AG09319 (cell line): ENCODE measurements around the gene KRI1.

ENCODE experiments used
- DNase-seq: peaks from one replicate; pipeline ENCODE4 v3.0.0-alpha.2; 2010; ENCODE audit warnings: low read depth; ENCODE audit errors: extremely low read depth
- TF ChIP-seq, protein P1 (sequence below): IDR thresholded peaks from 2 replicates; pipeline ENCODE4 v1.5.1; 2011; ENCODE audit warnings: low read depth, mild to moderate bottlenecking, inconsistent platforms, low read length, moderate library complexity

The KRI1 gene

DNA sequence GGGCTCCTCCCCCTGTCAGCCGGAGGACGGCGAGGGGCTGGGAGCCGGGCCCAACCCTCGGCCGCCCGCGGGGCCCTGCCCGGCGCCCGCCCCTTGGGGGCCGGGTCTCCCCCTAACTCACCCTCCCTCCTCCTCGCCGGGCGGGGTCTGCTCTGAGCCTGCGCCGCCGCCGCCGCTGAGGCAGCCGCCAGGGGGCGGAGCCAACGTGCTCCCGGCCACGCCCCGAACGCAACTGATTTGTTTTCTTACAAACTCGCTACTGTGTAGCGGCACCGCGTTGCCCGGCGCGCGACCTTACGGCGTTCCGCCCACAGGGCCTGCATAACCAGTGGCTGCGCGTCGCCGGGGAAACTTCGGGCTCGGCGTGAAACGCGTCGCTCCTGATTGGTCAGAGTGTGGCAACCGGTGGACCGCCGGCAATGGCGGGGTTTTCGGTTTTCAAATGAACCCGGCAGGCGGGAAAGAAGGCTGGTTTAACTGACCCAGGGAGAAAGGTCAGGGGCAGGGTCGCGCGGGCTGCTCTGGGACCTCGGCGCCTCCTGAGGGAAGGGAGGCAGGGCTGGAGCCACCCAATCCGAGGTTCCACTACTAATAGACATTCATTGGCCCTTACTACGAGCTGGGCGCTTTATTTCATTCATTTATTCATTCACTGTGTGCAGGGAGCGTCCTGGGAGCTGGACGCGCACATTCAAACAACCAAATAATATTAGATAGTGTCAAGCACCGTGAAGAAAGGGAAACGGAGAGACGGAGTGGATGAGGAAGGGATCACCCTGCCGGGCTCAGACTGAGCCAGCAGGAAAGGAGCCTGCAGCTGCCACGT is 3.2 kb upstream of the KRI1 start, which contains the start of gene CDKN2D:
TSS of gene CDKN2D (minus strand) at position 154 of the 826 bp plus-strand sequence. CDS start 326 bp downstream, outside the sequence.
- TF ChIP-seq, protein P1, sequence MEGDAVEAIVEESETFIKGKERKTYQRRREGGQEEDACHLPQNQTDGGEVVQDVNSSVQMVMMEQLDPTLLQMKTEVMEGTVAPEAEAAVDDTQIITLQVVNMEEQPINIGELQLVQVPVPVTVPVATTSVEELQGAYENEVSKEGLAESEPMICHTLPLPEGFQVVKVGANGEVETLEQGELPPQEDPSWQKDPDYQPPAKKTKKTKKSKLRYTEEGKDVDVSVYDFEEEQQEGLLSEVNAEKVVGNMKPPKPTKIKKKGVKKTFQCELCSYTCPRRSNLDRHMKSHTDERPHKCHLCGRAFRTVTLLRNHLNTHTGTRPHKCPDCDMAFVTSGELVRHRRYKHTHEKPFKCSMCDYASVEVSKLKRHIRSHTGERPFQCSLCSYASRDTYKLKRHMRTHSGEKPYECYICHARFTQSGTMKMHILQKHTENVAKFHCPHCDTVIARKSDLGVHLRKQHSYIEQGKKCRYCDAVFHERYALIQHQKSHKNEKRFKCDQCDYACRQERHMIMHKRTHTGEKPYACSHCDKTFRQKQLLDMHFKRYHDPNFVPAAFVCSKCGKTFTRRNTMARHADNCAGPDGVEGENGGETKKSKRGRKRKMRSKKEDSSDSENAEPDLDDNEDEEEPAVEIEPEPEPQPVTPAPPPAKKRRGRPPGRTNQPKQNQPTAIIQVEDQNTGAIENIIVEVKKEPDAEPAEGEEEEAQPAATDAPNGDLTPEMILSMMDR: no peak

DNA sequence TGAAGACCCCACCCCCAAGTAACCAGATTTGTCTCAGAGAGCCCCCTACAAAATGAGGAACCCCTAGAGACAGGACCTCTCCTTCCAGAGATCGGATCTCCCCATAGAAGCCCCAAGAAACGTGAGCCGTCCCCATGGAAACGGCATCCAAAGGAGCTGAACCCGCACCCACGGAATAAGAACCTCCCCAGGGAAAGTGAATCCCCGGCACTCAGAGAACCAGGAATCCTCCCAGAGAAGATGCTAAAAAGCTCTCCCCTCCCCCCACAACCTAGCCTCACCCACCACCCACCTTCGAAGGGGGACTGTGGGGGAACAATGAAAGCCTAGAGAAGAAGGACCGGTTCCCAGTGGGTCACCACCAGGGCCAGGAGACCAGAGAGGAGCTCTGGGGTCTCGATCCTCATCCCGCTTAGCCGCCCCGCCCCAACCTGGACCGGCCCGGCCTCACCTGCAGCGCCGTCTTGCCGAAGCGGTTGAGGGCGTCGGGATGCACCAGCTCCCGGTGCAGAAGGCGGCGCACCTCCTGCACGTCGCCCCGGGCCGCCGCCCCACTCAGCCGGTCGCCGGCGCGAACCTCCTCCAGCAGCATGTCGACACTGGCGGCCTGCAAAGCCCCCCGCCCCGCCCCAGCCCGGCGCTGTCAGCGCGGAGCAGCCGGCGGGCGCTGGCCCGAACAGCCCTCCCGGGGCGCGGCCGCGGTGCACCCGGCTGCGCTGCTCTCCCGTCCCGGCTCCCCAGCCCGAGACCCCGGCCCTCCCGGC is 2.4 kb upstream of the KRI1 start:
- TF ChIP-seq, protein P1: no peak
- DNase-seq: no peak

More for the DNA sequence above, 3.2 kb upstream of the KRI1 start, which contains the start of gene CDKN2D:
- DNase-seq: peak; percentile 99

DNA sequence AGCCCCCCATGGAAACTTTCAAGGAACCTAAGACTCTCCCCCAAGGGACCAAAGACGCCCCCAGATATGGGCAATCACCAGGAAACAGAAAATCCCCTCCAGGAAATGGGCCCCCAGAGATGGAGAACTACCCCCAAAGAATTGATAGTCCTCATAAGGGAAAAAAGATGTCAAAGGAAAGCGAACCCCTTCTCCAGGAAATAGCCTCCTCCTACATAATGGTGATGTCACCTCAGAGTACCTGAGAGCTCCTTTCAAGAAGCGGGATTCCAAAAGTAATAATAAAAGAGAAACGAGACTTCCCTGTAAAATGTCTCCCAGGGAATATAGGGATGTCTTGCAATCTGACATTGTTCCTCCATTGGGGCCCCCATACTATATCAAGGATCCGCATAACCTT is 1.8 kb upstream of the KRI1 start:
- DNase-seq: no peak
- TF ChIP-seq, protein P1: no peak

DNA sequence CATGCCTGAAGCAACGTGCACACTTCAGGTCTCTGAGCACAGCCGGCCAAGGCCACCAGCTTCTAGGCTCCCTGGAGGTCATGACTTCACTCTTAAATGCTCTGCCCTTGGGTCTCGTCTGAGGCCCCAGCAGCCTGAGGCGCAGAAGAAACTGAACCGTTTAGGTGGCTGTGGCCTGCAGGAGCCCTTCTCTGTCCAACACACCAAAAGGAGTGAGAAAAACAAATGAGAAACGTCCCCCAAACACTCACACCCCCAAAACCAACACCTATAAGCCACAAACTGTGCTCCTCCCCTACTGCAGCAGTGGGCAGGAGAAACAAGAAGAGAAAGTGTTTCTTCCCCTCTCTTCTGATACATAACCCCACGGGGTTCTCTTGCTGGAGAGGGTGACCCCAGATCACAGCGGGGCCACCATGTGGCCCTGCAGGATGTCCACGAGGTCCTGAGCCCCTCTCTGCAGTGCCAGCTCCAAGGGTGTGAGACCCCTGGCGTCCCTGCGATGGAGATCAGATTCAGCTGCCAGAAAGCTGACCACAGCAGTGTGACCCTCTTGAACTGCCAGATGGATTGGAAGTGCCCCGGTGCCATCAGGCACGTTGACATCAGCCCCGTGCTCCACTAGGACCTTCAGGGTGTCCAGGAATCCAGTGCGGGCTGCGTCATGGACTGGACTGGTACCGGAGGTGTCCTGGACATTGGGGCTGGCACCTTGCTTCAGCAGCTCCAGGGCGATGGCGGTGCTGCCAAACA is 1.0 kb upstream of the KRI1 start:
- DNase-seq: no peak
- TF ChIP-seq, protein P1: no peak

DNA sequence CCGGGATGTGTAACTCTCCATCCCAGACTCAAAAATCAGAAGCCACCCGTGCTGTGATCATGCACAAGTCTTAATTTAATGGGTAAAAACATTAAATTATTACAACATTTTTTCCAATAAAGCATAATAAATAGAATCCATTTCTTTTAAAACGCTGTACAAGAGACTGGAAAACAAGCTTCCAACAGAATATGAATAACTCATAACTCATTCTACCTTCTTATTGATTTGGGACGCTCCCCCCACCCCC is 523 bp upstream of the KRI1 start:
- DNase-seq: no peak
- TF ChIP-seq, protein P1: no peak

DNA sequence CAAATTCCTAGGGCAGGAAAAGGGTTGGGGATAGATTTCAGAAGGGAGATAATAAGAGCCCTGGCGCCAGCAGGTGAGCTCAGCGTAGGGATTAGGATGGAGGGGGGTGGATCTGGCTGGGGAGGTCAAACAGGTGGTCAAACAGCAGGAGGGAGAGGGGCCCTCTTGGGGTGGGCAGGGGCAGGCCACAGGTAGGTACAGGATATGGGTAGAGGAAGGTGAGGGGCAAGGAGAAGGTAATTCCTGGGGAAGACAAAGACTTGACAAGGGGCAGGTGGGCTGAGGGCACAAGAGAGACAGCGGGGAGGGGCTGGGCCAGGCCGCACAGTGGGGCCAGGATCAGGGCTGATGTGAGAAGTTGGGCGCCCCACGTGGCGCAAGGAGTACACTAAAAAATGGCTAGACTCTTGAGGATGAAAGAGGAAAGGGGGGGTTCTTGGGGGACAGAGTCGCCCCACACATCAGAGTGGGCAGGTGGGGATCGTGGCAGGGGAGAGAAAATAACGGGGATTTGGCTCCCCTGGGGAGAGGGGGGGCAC is 713 bp downstream of the KRI1 start:
- TF ChIP-seq, protein P1: peak; percentile 35
- DNase-seq: no peak
